22Rv1 (cell line): ENCODE data around the gene MARK1.

Source experiments
- ZFX ChIP-seq: fragments of 450-650 bp; IDR thresholded peaks from 2 replicates; pipeline ENCODE4 v1.6.1; 2017; ENCODE audit warnings: antibody characterized with exemption, borderline replicate concordance
- TF ChIP-seq, protein P1 (sequence below): fragments of 450-650 bp; IDR thresholded peaks from 2 replicates; pipeline ENCODE4 v1.5.1; 2017; ENCODE audit warnings: mild to moderate bottlenecking

DNA sequence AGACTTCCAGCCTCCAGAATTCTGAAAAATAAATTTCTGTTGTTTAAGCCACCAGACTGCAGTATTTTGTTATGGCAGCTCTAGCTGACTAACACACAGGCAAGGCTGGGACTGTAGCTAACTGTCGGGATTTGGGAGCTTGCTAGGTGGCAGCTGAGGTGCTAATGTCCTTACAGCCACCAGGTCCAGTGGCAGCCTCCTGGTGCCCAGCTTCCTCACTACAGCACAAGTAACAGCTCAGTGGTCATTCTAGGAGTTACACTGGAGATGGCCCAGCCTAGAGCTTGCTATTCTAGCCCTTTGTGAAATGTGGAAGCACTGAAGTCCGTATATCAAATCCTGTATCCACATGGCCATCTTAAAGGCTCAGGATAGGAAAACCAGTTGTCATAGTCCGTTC is 157.9 kb downstream of the MARK1 start:
- TF ChIP-seq, protein P1, sequence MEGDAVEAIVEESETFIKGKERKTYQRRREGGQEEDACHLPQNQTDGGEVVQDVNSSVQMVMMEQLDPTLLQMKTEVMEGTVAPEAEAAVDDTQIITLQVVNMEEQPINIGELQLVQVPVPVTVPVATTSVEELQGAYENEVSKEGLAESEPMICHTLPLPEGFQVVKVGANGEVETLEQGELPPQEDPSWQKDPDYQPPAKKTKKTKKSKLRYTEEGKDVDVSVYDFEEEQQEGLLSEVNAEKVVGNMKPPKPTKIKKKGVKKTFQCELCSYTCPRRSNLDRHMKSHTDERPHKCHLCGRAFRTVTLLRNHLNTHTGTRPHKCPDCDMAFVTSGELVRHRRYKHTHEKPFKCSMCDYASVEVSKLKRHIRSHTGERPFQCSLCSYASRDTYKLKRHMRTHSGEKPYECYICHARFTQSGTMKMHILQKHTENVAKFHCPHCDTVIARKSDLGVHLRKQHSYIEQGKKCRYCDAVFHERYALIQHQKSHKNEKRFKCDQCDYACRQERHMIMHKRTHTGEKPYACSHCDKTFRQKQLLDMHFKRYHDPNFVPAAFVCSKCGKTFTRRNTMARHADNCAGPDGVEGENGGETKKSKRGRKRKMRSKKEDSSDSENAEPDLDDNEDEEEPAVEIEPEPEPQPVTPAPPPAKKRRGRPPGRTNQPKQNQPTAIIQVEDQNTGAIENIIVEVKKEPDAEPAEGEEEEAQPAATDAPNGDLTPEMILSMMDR, result no peak; the same call in 1 of the 2 replicates
- no peak for TF ChIP-seq ZFX
